HL-60 (cell line): ENCODE results near the gene KCNQ1.

Source experiments
- DNase-seq, 2 experiments: peaks; one replicate each; pipeline ENCODE4 v3.0.0-alpha.2; 2010 to 2020; ENCODE audit warnings: low read depth in 1 of 2, low spot score in 1 of 2
- H3K27ac ChIP-seq: fragments of 250-450 bp; sonication (Bioruptor Pico); replicated peaks from 2 replicates; pipeline ENCODE4 v1.5.1; 2020; ENCODE audit warnings: mild to moderate bottlenecking, moderate library complexity
- H3K27me3 ChIP-seq: fragments of 250-450 bp; sonication (Bioruptor Pico); 2 replicates; pipeline ENCODE4 v1.5.1; 2021; ENCODE audit warnings: mild to moderate bottlenecking, moderate library complexity; ENCODE audit not compliant: insufficient read depth, poor library complexity, severe bottlenecking
- H3K4me3 ChIP-seq: replicated peaks from 2 replicates; pipeline ENCODE4 v1.5.1; 2011; ENCODE audit warnings: mild to moderate bottlenecking, control low read depth, low read length; ENCODE audit not compliant: insufficient read depth
- CTCF ChIP-seq: IDR thresholded peaks from one replicate; pipeline ENCODE4 v1.5.1; 2011; ENCODE audit warnings: low read length, control low read depth, inconsistent platforms; ENCODE audit not compliant: insufficient read depth
- GABPA ChIP-seq: IDR thresholded peaks from 2 replicates; pipeline ENCODE4 v1.6.1; 2012; ENCODE audit warnings: low read depth
- POLR2AphosphoS5 ChIP-seq: IDR thresholded peaks from 2 replicates; pipeline ENCODE4 v1.6.1; 2012; ENCODE audit warnings: low read depth
- REST ChIP-seq: IDR thresholded peaks from 2 replicates; pipeline ENCODE4 v1.6.1; 2012; ENCODE audit warnings: low read depth; ENCODE audit not compliant: insufficient replicate concordance
- SPI1 ChIP-seq: IDR thresholded peaks from 2 replicates; pipeline ENCODE4 v1.6.1; 2012; ENCODE audit warnings: low read depth, mild to moderate bottlenecking, borderline replicate concordance

KCNQ1 gene

GRCh38 chr11:2521081-2521732 lies 76.4 kb downstream of the KCNQ1 start:
- Histone ChIP-seq H3K4me3 (no peak overlapping the region), H3K27ac (no peak overlapping the region), H3K27me3 (no peaks in the 10 kb centered on the region)
- no peak for TF ChIP-seq REST
- no peak for DNase-seq

- H3K4me3 ChIP-seq, result no peak overlapping the region
- no peak for DNase-seq
Measured at GRCh38 chr11:2521733-2522630, 77.2 kb downstream of the KCNQ1 start.

GRCh38 chr11:2522631-2523255 lies 77.9 kb downstream of the KCNQ1 start:
- DNase-seq, result no peak
- no peak for TF ChIP-seq CTCF
- no peak for TF ChIP-seq POLR2AphosphoS5
- TF ChIP-seq SPI1, result no peak
- TF ChIP-seq REST, result no peak
- Histone ChIP-seq H3K27ac (no peak overlapping the region), H3K4me3 (no peak overlapping the region), H3K27me3 (no peaks in the 10 kb centered on the region)

More at GRCh38 chr11:2521733-2522630, 77.2 kb downstream of the KCNQ1 start:
- Histone ChIP-seq H3K27ac (no peak overlapping the region), H3K27me3 (no peaks in the 10 kb centered on the region)
- TF ChIP-seq POLR2AphosphoS5 (no peak), CTCF (no peak), REST (no peak), SPI1 (no peak), GABPA (no peak)
